Breast epithelium (tissue), 3 donors: ENCODE results near the gene FZR1.

ENCODE experiments used
- CTCF ChIP-seq, 3 donors: fragments of 450-650 bp; IDR thresholded peaks; one replicate each; pipeline ENCODE4 v1.5.1; 2016 to 2017; ENCODE audit warnings: antibody characterized with exemption in 3 of 3, mild to moderate bottlenecking in 3 of 3, moderate library complexity in 3 of 3
- POLR2A ChIP-seq: fragments of 450-650 bp; IDR thresholded peaks from one replicate; pipeline ENCODE4 v1.6.1; 2016; ENCODE audit warnings: antibody characterized with exemption, mild to moderate bottlenecking, moderate library complexity
- POLR2AphosphoS5 ChIP-seq, 3 donors: sonication (generic); formaldehyde crosslinking; IDR thresholded peaks; one replicate each; pipeline ENCODE4 v1.6.1; 2017; ENCODE audit warnings: antibody characterized with exemption in 3 of 3

DNA sequence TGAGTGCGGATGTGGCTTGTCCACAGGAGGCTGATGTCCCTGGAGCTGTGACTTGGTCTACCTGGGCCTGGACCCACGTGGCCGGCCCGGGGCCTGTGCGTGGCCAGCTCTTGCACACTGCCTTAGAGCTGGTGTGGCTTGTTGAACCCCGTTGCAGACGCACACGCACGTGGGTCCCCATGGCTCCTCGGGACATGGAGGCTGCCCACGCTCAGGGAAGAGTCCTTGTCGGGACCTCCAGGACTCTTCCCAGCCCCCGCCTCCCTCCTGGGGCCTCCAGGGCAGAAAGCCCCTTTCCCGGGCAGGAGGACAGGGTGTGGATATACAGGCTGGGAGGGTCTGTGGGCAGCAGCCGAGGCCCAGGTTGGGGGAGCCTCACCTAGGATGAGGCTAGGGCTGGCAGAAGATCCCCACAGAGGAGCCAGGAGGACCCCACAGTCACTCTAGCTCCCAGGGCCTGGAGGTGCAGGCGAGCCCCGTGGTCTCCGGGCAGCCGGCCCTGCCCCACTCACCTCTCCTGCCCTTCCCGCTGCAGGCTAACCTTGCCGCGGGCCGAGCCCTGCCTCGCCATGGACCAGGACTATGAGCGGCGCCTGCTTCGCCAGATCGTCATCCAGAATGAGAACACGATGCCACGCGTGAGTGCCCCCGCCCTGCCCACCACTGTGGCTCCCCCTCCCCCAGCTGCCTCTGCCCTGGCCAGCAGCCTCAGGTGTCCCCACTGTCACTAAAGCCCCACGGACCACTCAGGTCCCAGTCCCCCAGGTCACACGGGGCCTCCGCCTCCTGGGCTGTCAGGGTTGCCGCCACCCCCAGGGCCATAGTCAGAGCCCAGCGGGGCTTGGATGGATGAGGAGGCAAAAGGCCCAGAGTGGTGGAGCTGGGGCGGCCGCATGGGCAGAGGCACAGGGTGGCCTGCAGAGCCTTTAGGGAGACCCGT is 16.6 kb downstream of the FZR1 start:
- TF ChIP-seq CTCF (IDR thresholded peaks at IDR 0.05) (no peak), POLR2A (no peak), POLR2AphosphoS5 (IDR thresholded peaks at IDR 0.05) (no peak)
